Smooth muscle cell (in vitro differentiated cells): Measurements from ENCODE around the gene AFM. TPM values are rescaled to one million over a fixed set of nuclear protein-coding genes. Genes with fewer than 3 reads are reported as not detected.

Source experiments
- DNase-seq: peaks from one replicate; lab custom pipeline; 2025; ENCODE audit not compliant: unreplicated experiment; lab: John Stamatoyannopoulos, UW
- H2AFZ ChIP-seq: fragments of 200-600 bp; sonication (generic); 2 replicates; pipeline ENCODE4 v1.6.0; 2016; ENCODE audit warnings: antibody characterized with exemption, low read depth, mild to moderate bottlenecking
- H3F3A ChIP-seq: fragments of 200-600 bp; sonication (generic); 2 replicates; pipeline ENCODE4 v1.6.0; 2017; ENCODE audit warnings: antibody characterized with exemption, low read depth
- H3K27ac ChIP-seq: fragments of 200-600 bp; sonication (generic); 2 replicates; pipeline ENCODE4 v1.5.1; 2016; ENCODE audit warnings: low read depth, mild to moderate bottlenecking
- H3K27me3 ChIP-seq: fragments of 200-600 bp; sonication (generic); 2 replicates; pipeline ENCODE4 v1.6.1; 2016; ENCODE audit warnings: low read depth, mild to moderate bottlenecking
- H3K36me3 ChIP-seq: fragments of 200-600 bp; sonication (generic); 2 replicates; pipeline ENCODE4 v1.5.1; 2016; ENCODE audit warnings: low read depth
- H3K4me1 ChIP-seq: fragments of 200-600 bp; sonication (generic); 2 replicates; pipeline ENCODE4 v1.5.1; 2016; ENCODE audit warnings: low read depth
- H3K4me2 ChIP-seq: fragments of 200-600 bp; sonication (generic); 2 replicates; pipeline ENCODE4 v1.6.0; 2016; ENCODE audit warnings: mild to moderate bottlenecking
- H3K4me3 ChIP-seq: fragments of 200-600 bp; sonication (generic); 2 replicates; pipeline ENCODE4 v1.5.1; 2016; ENCODE audit warnings: mild to moderate bottlenecking
- H3K79me2 ChIP-seq: fragments of 200-600 bp; sonication (generic); 2 replicates; pipeline ENCODE4 v1.6.0; 2016; ENCODE audit warnings: low read depth, mild to moderate bottlenecking
- H3K9ac ChIP-seq: fragments of 200-600 bp; sonication (generic); 2 replicates; pipeline ENCODE4 v1.6.0; 2016; ENCODE audit warnings: low read depth
- H3K9me3 ChIP-seq: fragments of 200-600 bp; sonication (generic); replicated peaks from 2 replicates; pipeline ENCODE4 v1.5.1; 2016; ENCODE audit warnings: low read depth
- H4K20me1 ChIP-seq: fragments of 200-600 bp; sonication (generic); 2 replicates; pipeline ENCODE4 v1.6.0; 2016; ENCODE audit warnings: low read depth
- CTCF ChIP-seq: fragments of 200-600 bp; sonication (generic); IDR thresholded peaks from 2 replicates; pipeline ENCODE4 v1.5.1; 2017; ENCODE audit warnings: borderline replicate concordance, mild to moderate bottlenecking, antibody characterized with exemption; ENCODE audit not compliant: insufficient read depth, poor library complexity, severe bottlenecking
- WGBS: methylation state at CpG from one replicate; pipeline ENCODE4 v1.1.7; 2016; ENCODE audit warnings: low lambda C conversion rate; 5-methylcytosine and 5-hydroxymethylcytosine counted together
- polyA plus RNA-seq: library from polyadenylated mRNA; unstranded; fragments of >200 nt; fragmentation: Nextera tagmentation; extraction: Ambion mirVana; gene quantifications from 2 replicates; pipeline ENCODE4 v1.2.1, GENCODE V29; 2016
- total RNA-seq: library from RNA; depleted of rRNA; stranded (reverse); fragments of >200 nt; gene quantifications from 2 replicates; pipeline ENCODE4 v1.2.3, GENCODE V29; 2014

The AFM gene
- total and polyA plus RNA-seq, 2 experiments from 2014 or later, result not detected

DNA sequence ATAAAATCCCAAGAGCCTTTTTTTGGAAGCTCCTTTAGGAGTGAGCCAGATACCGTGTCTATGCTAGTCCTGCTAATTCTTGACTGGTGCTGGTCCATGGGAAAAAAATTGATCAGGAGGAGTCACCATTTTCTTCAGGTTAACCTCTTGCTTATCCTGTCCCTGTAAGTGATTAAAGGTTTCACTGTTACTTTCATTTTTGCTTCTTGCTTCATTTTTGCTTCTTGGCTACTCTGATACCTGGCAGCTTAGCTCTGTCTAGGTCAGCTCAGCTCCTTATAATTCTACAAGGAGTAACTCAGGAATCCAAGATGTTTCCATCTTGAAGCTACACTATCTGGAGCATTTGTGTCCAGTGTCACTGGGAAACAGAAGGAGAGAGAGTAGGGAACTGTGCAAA, 45.7 kb downstream of the AFM start:
- Histone ChIP-seq H3K4me2 (no peak overlapping the region), H2AFZ (no peak overlapping the region), H3K4me3 (no peak overlapping the region), H3K36me3 (no peaks in the 10 kb centered on the region), H3K27ac (no peak overlapping the region), H3K79me2 (no peaks in the 10 kb centered on the region), H3K27me3 (no peaks in the 10 kb centered on the region), H3K9ac (no peak overlapping the region), H3K4me1 (no peaks in the 10 kb centered on the region), H3K9me3 (no peaks in the 10 kb centered on the region), H4K20me1 (no peaks in the 10 kb centered on the region), H3F3A (no peaks in the 10 kb centered on the region)
- 97% methylated on average over 1 of the region's 1 CpG for WGBS
- DNase-seq, result no peak
- TF ChIP-seq CTCF, result no peak

DNA sequence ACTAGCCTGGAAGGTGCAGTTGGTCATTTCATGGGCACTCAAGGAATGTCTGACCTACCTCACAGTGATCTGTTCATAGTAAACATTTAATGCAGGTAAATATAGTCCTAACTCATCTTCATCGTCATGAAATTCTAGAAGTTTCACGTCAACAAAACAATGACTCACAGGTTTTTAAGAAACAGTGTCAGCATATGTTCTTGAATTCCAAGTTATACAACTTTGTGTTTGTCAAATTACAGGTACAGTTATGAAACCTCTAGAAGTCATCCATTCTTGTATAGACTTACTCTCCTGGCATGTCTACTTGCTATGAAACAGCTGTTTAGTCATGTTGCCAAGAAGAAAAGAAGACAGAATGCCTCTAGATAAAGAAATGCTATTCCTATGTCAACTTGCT, 46.6 kb downstream of the AFM start:
- no peaks in the 10 kb centered on the region for H3K4me1 ChIP-seq
- no peak overlapping the region for H3K4me2 ChIP-seq
- no peaks in the 10 kb centered on the region for H4K20me1 ChIP-seq
- no peak for TF ChIP-seq CTCF
- no peaks in the 10 kb centered on the region for H3K79me2 ChIP-seq
- no peak for DNase-seq
- no peaks in the 10 kb centered on the region for H3K36me3 ChIP-seq
- H3K9me3 ChIP-seq, result no peaks in the 10 kb centered on the region
- H3K27me3 ChIP-seq, result no peaks in the 10 kb centered on the region
- no peak overlapping the region for H3K4me3 ChIP-seq
- H2AFZ ChIP-seq, result no peak overlapping the region
- no peak overlapping the region for H3K27ac ChIP-seq
- no peak overlapping the region for H3K9ac ChIP-seq
- WGBS, result 85% methylated on average over 2 of the region's 2 CpGs
- H3F3A ChIP-seq, result no peaks in the 10 kb centered on the region

- no peak overlapping the region for H3K4me2 ChIP-seq
- no peaks in the 10 kb centered on the region for H3K79me2 ChIP-seq
- H3K9ac ChIP-seq, result no peak overlapping the region
- H3K4me1 ChIP-seq, result no peaks in the 10 kb centered on the region
- H3K27ac ChIP-seq, result no peak overlapping the region
- H3F3A ChIP-seq, result peaks cover 9% of the 10 kb centered on the region
- no peaks in the 10 kb centered on the region for H3K27me3 ChIP-seq
- no peaks in the 10 kb centered on the region for H3K36me3 ChIP-seq
- no peak for TF ChIP-seq CTCF
- DNase-seq, result no peak
- no peak overlapping the region for H2AFZ ChIP-seq
- H3K9me3 ChIP-seq, result no peaks in the 10 kb centered on the region
- 86% methylated on average over 2 of the region's 2 CpGs for WGBS
- no peak overlapping the region for H3K4me3 ChIP-seq
- H4K20me1 ChIP-seq, result no peaks in the 10 kb centered on the region
Observed at GRCh38 chr4:73533515-73534422, 52.2 kb downstream of the AFM start.

GRCh38 chr4:73538162-73538561, 56.6 kb downstream of the AFM start:
- 98% methylated on average over 2 of the region's 2 CpGs for WGBS
- H3K9me3 ChIP-seq, result no peaks in the 10 kb centered on the region
- H4K20me1 ChIP-seq, result no peaks in the 10 kb centered on the region
- H3K4me1 ChIP-seq, result no peaks in the 10 kb centered on the region
- no peak for TF ChIP-seq CTCF
- no peaks in the 10 kb centered on the region for H3K79me2 ChIP-seq
- H3K4me3 ChIP-seq, result no peak overlapping the region
- no peak overlapping the region for H2AFZ ChIP-seq
- H3K27ac ChIP-seq, result no peak overlapping the region
- no peaks in the 10 kb centered on the region for H3K36me3 ChIP-seq
- peaks cover 9% of the 10 kb centered on the region for H3F3A ChIP-seq
- no peak for DNase-seq
- H3K4me2 ChIP-seq, result no peak overlapping the region
- no peak overlapping the region for H3K9ac ChIP-seq
- H3K27me3 ChIP-seq, result no peaks in the 10 kb centered on the region
